HFFc6 (cell line): Measurements from ENCODE around the gene SYNPO. TPM values are rescaled to one million over a fixed set of nuclear protein-coding genes. Genes with fewer than 3 reads are reported as not detected.

Experiments used
- DNase-seq: peaks from one replicate; pipeline ENCODE4 v3.0.0-alpha.2; 2018
- H3K27ac Mint-ChIP-seq: 2 replicates; pipeline ENCODE4 v1.8.0; 2020; ENCODE audit warnings: mild to moderate bottlenecking, mixed read lengths
- H3K27me3 Mint-ChIP-seq: 2 replicates; pipeline ENCODE4 v1.8.0; 2021; ENCODE audit warnings: mild to moderate bottlenecking, moderate library complexity, mixed read lengths; ENCODE audit not compliant: insufficient read depth
- H3K36me3 Mint-ChIP-seq: 2 replicates; pipeline ENCODE4 v1.8.0; 2021; ENCODE audit warnings: low read depth, mixed read lengths
- H3K4me1 Mint-ChIP-seq: 2 replicates; pipeline ENCODE4 v1.8.0; 2020; ENCODE audit warnings: low read depth, mixed read lengths
- H3K4me3 Mint-ChIP-seq: 2 replicates; pipeline ENCODE4 v1.8.0; 2020; ENCODE audit warnings: mild to moderate bottlenecking, moderate library complexity, mixed read lengths
- H3K9me3 Mint-ChIP-seq: 2 replicates; pipeline ENCODE4 v1.8.0; 2020; ENCODE audit warnings: mild to moderate bottlenecking, mixed read lengths
- total RNA-seq, 6 experiments: library from RNA; stranded (reverse); fragmentation: NEBNext Ultra II Directional; extraction: Animal tissue kit (Norgen Biotek cat#: 25700); gene quantifications; 2 replicates in 1 of 6; 3 replicates in 5 of 6; pipeline ENCODE4 v1.2.3, GENCODE V29; 2021
- TF ChIP-seq, protein P1 (sequence below): fragments of 200-600 bp; sonication (generic); IDR thresholded peaks from 2 replicates; pipeline ENCODE4 v1.5.0; 2021; ENCODE audit warnings: antibody characterized with exemption, mild to moderate bottlenecking

The SYNPO gene
- total RNA-seq, 6 experiments from 2014 or later, result 35.6 to 50.7 (median 47.8) TPM

DNA sequence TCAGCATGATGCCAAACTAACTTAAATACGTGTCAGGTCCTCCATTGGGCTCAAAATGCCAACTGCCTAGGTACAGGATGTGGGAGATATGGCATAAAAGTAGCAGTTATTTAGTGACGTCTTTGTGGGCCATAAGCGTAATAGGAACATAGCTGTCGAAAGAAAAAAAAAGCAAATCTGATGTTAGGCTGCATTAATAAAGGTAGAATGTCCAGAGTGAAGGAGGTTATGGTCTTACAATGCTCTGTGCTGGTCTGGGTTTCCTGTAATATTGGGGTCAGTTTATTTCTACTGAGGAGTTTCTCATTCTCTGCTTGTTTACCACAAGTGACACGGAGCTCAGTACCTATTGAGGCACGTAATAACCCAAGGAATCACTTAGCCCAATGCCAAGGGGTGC lies 33.4 kb upstream of the SYNPO start:
- no peak for DNase-seq
- peaks cover 3% of the 10 kb centered on the region for H3K27me3 Mint-ChIP-seq
- H3K27ac Mint-ChIP-seq, result no peak overlapping the region
- no peak overlapping the region for H3K4me3 Mint-ChIP-seq
- no peaks in the 10 kb centered on the region for H3K4me1 Mint-ChIP-seq
- no peaks in the 10 kb centered on the region for H3K36me3 Mint-ChIP-seq
- no peaks in the 10 kb centered on the region for H3K9me3 Mint-ChIP-seq
- TF ChIP-seq, protein P1, sequence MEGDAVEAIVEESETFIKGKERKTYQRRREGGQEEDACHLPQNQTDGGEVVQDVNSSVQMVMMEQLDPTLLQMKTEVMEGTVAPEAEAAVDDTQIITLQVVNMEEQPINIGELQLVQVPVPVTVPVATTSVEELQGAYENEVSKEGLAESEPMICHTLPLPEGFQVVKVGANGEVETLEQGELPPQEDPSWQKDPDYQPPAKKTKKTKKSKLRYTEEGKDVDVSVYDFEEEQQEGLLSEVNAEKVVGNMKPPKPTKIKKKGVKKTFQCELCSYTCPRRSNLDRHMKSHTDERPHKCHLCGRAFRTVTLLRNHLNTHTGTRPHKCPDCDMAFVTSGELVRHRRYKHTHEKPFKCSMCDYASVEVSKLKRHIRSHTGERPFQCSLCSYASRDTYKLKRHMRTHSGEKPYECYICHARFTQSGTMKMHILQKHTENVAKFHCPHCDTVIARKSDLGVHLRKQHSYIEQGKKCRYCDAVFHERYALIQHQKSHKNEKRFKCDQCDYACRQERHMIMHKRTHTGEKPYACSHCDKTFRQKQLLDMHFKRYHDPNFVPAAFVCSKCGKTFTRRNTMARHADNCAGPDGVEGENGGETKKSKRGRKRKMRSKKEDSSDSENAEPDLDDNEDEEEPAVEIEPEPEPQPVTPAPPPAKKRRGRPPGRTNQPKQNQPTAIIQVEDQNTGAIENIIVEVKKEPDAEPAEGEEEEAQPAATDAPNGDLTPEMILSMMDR, result no peak

- Mint-ChIP-seq H3K27me3 (no peaks in the 10 kb centered on the region; the same call in 1 of the 2 replicates), H3K4me3 (no peak overlapping the region), H3K4me1 (no peaks in the 10 kb centered on the region)
Observed at GRCh38 chr5:150607991-150608390, 32.5 kb upstream of the SYNPO start.

GRCh38 chr5:150608991-150609390 lies 31.5 kb upstream of the SYNPO start:
- H3K4me1 Mint-ChIP-seq, result no peaks in the 10 kb centered on the region
- TF ChIP-seq, protein P1, result no peak
- no peak overlapping the region for H3K4me3 Mint-ChIP-seq
- no peaks in the 10 kb centered on the region for H3K9me3 Mint-ChIP-seq
- H3K36me3 Mint-ChIP-seq, result no peaks in the 10 kb centered on the region
- H3K27me3 Mint-ChIP-seq, result peaks cover 4% of the 10 kb centered on the region; the same call in 1 of the 2 replicates
- no peak for DNase-seq
- no peak overlapping the region for H3K27ac Mint-ChIP-seq

More at GRCh38 chr5:150607991-150608390, 32.5 kb upstream of the SYNPO start:
- DNase-seq, result no peak
- TF ChIP-seq, protein P1, result no peak
- Mint-ChIP-seq H3K36me3 (no peaks in the 10 kb centered on the region), H3K27ac (no peak overlapping the region), H3K9me3 (no peaks in the 10 kb centered on the region)

- peaks cover 2% of the 10 kb centered on the region for H3K4me1 Mint-ChIP-seq
Observed at GRCh38 chr5:150609843-150610584, 30.4 kb upstream of the SYNPO start.

GRCh38 chr5:150611026-150611425 lies 29.4 kb upstream of the SYNPO start:
- no peak for DNase-seq
- Mint-ChIP-seq H3K36me3 (no peaks in the 10 kb centered on the region), H3K27me3 (peaks cover 13% of the 10 kb centered on the region), H3K27ac (no peak overlapping the region), H3K4me3 (no peak overlapping the region), H3K9me3 (no peaks in the 10 kb centered on the region), H3K4me1 (peaks cover 12% of the 10 kb centered on the region)
- TF ChIP-seq, protein P1, result no peak

More at GRCh38 chr5:150609843-150610584, 30.4 kb upstream of the SYNPO start:
- no peaks in the 10 kb centered on the region for H3K36me3 Mint-ChIP-seq
- H3K27ac Mint-ChIP-seq, result no peak overlapping the region
- no peak for DNase-seq
- H3K27me3 Mint-ChIP-seq, result peaks cover 12% of the 10 kb centered on the region
- TF ChIP-seq, protein P1, result no peak
- no peaks in the 10 kb centered on the region for H3K9me3 Mint-ChIP-seq
- H3K4me3 Mint-ChIP-seq, result no peak overlapping the region
